Transverse colon (tissue), 4 donors: Measurements from ENCODE around the gene OSBPL10. TPM values are rescaled to one million over a fixed set of nuclear protein-coding genes. Genes with fewer than 3 reads are reported as not detected.

Experiments
- DNase-seq: peaks from one replicate; pipeline ENCODE4 v3.0.0-alpha.2; 2019
- H3K27ac ChIP-seq, 4 donors: fragments of 200-600 bp; sonication (generic); 2 replicates each; pipeline ENCODE4 v1.5.1; 2016 to 2018; ENCODE audit warnings: inconsistent platforms in 4 of 4
- H3K27me3 ChIP-seq: fragments of 200-600 bp; sonication (generic); 2 replicates; pipeline ENCODE4 v1.5.1; 2017; ENCODE audit warnings: inconsistent platforms
- H3K36me3 ChIP-seq, 4 donors: fragments of 200-600 bp; sonication (generic); 2 replicates each; pipeline ENCODE4 v1.5.1; 2017 to 2019; ENCODE audit warnings: inconsistent platforms in 4 of 4
- H3K4me1 ChIP-seq, 4 donors: fragments of 200-600 bp; sonication (generic); 2 replicates each; pipeline ENCODE4 v1.5.1; 2017 to 2020; ENCODE audit warnings: inconsistent platforms in 4 of 4
- H3K4me3 ChIP-seq, 4 donors: fragments of 200-600 bp; sonication (generic); 1 replicate in 1 of 4; 2 replicates in 3 of 4; pipeline versions ENCODE4 v1.5.1 to v1.6.1; 2017 to 2019; ENCODE audit warnings: inconsistent platforms in 4 of 4
- H3K9me3 ChIP-seq, 2 donors: fragments of 200-600 bp; sonication (generic); 2 replicates each; pipeline ENCODE4 v1.5.1; 2017 to 2019; ENCODE audit warnings: inconsistent platforms in 2 of 2
- CTCF ChIP-seq, 5 experiments: fragments of 200-600 bp in 3 of 5; fragments of 450-650 bp in 2 of 5; sonication (generic) in 3 of 5; IDR thresholded peaks; 1 replicate in 2 of 5; 2 replicates in 3 of 5; pipeline ENCODE4 v1.5.1; 2016 to 2017; ENCODE audit warnings: antibody characterized with exemption in 5 of 5, inconsistent platforms in 3 of 5, mild to moderate bottlenecking in 2 of 5, moderate library complexity in 1 of 5
- EP300 ChIP-seq: sonication (generic); formaldehyde crosslinking; IDR thresholded peaks from one replicate; pipeline ENCODE4 v1.6.1; 2017; ENCODE audit warnings: antibody characterized with exemption, low read depth
- POLR2A ChIP-seq: fragments of 450-650 bp; IDR thresholded peaks from one replicate; pipeline ENCODE4 v1.6.1; 2016; ENCODE audit warnings: antibody characterized with exemption, mild to moderate bottlenecking, moderate library complexity
- POLR2AphosphoS5 ChIP-seq, 3 donors: sonication (generic); formaldehyde crosslinking; IDR thresholded peaks; one replicate each; pipeline ENCODE4 v1.6.1; 2016; ENCODE audit warnings: antibody characterized with exemption in 3 of 3
- whole genome bisulfite sequencing, 2 donors: methylation state at CpG; one replicate each; pipeline ENCODE4 v1.1.5; 2018; ENCODE audit warnings: low coverage in 1 of 2; 5-methylcytosine and 5-hydroxymethylcytosine counted together
- in situ Hi-C, 4 donors: fragments of 200-750 bp; cut with MboI; loops; one replicate each; pipeline versions ENCODE4 v1.15.0 to v1.15.1; 2017; ENCODE audit warnings: low sequenced_read_pairs in 3 of 4, low pct_ligation_motif_present in 1 of 4, low pct_unique_long_range_greater_than_20kb in 1 of 4
- intact Hi-C: fragments of 100-400 bp; cut with DNase I; formaldehyde crosslinking; loops from one replicate; pipeline ENCODE4 v1.15.1; 2023; ENCODE audit warnings: low total_unique reads
- total RNA-seq, 4 donors: library from RNA; depleted of rRNA; stranded (reverse); fragments of >200 nt; gene quantifications; one replicate each; pipeline ENCODE4 v1.1.0, GENCODE V29; 2016

The OSBPL10 gene
- total RNA-seq, 4 donors from 2014 or later: 10.0 to 34.8 (median 19.5) TPM

DNA sequence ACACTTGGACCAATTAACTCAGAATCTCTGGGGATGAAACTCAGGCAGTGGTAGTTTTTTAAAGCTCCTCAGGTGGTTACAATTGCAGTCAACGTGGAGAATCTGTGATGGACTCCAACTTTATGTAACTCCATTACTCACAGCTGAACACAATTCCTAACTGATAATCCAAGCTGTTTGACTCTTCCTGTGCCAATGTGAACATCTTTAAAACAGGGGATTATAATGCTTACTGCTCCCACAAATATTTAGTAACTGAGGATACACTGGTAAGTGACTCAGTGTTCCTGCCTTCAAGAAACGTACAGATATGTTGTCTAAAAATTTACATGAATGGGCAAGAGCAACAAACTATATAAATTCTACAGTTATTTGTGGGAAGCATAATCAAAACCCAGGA lies 85.6 kb downstream of the OSBPL10 start:
- DNase-seq: no peak
- no peak overlapping the region for H3K27ac ChIP-seq
- intact Hi-C loops (no loop called here), in situ Hi-C loops (no loop called here)
- no peak overlapping the region for H3K4me3 ChIP-seq
- no peaks in the 10 kb centered on the region for H3K27me3 ChIP-seq
- no peaks in the 10 kb centered on the region for H3K9me3 ChIP-seq
- 79 to 83% methylated on average over 2 of the region's 2 CpGs for WGBS, 2 donors
- H3K4me1 ChIP-seq: peaks cover 0 to 14% (median 2%) of the 10 kb centered on the region in 4 donors
- TF ChIP-seq EP300: no peak
- TF ChIP-seq CTCF (IDR thresholded peaks at IDR 0.05): no peak
- no peak for TF ChIP-seq POLR2AphosphoS5 (IDR thresholded peaks at IDR 0.05)
- no peak for TF ChIP-seq POLR2A
- no peaks in the 10 kb centered on the region for H3K36me3 ChIP-seq

- in situ Hi-C loops: no loop called here
- H3K36me3 ChIP-seq: no peaks in the 10 kb centered on the region
- DNase-seq: no peak
- H3K4me1 ChIP-seq: peaks cover 0 to 10% (median 2%) of the 10 kb centered on the region in 4 donors
- no peak for TF ChIP-seq CTCF (IDR thresholded peaks at IDR 0.05)
- TF ChIP-seq POLR2AphosphoS5 (IDR thresholded peaks at IDR 0.05): no peak
- TF ChIP-seq POLR2A: no peak
- no peak for TF ChIP-seq EP300
- H3K4me3 ChIP-seq: no peak overlapping the region
- no peaks in the 10 kb centered on the region for H3K27me3 ChIP-seq
- intact Hi-C loops: no loop called here
- WGBS, 2 donors: 94 to 100% methylated on average over 4 of the region's 4 CpGs
- no peak overlapping the region for H3K27ac ChIP-seq
- H3K9me3 ChIP-seq: no peaks in the 10 kb centered on the region
Observed at GRCh38 chr3:31892916-31893573, 88.0 kb downstream of the OSBPL10 start.

- H3K27ac ChIP-seq: no peak overlapping the region
- H3K9me3 ChIP-seq: no peaks in the 10 kb centered on the region
- no peaks in the 10 kb centered on the region for H3K36me3 ChIP-seq
- no peak for DNase-seq
- in situ Hi-C loops: no loop called here
- intact Hi-C loops: no loop called here
- peaks cover 0 to 10% (median 2%) of the 10 kb centered on the region in 4 donors for H3K4me1 ChIP-seq
- H3K4me3 ChIP-seq: no peak overlapping the region
- no peaks in the 10 kb centered on the region for H3K27me3 ChIP-seq
- 85 to 93% methylated on average over 3 to 5 of the region's 5 CpGs for WGBS, 2 donors
- TF ChIP-seq POLR2AphosphoS5 (IDR thresholded peaks at IDR 0.05): no peak
- no peak for TF ChIP-seq CTCF (IDR thresholded peaks at IDR 0.05)
- no peak for TF ChIP-seq EP300
- TF ChIP-seq POLR2A: no peak
Observed at GRCh38 chr3:31892500-31892899, 88.6 kb downstream of the OSBPL10 start.

DNA sequence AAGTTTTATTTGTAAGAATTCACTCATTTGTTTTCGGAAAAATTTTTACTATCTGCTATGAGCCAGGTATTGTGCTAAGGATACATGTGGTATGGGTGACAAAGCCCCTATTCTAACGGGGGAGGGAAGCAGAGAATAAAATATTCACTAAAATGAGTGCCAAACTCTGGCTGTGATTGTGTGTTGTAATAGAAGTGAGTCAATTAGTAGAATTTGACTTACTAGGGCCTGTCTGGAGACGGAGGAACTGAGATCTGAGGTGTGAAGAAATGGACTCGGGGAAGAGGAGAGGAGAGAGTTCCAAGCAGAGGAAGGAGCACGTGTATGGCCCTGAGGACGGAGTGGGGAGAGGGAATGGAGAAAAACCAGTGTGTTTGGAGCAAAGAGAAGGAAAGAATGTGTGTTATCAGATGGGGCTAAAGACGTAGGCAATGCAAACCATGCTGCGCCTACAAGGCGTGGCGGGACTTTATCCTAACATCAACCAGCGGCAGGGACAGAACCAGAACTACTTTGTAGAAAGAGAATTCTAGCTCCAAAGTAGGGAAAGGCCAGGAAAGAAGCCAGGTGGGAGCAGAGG lies 89.1 kb downstream of the OSBPL10 start:
- no peaks in the 10 kb centered on the region for H3K9me3 ChIP-seq
- no peaks in the 10 kb centered on the region for H3K36me3 ChIP-seq
- DNase-seq: no peak
- H3K27me3 ChIP-seq: no peaks in the 10 kb centered on the region
- intact Hi-C loops: no loop called here
- in situ Hi-C loops: no loop called here
- no peak for TF ChIP-seq EP300
- no peak for TF ChIP-seq POLR2A
- no peak for TF ChIP-seq POLR2AphosphoS5 (IDR thresholded peaks at IDR 0.05)
- no peak for TF ChIP-seq CTCF (IDR thresholded peaks at IDR 0.05)
- peaks cover 0 to 10% (median 2%) of the 10 kb centered on the region in 4 donors for H3K4me1 ChIP-seq
- H3K27ac ChIP-seq: no peak overlapping the region
- 83 to 88% methylated on average over 11 of the region's 11 CpGs for WGBS, 2 donors
- no peak overlapping the region for H3K4me3 ChIP-seq
